ENCODE data around the gene ZNRF2.

The ZNRF2 gene

GRCh38 chr7:30353932-30354607 lies 69.7 kb downstream of the ZNRF2 start:
- no peak for DNase-seq (ENCODE audit: low read depth)
- no peak for TF ChIP-seq CTCF (conservative IDR thresholded peaks at IDR 0.05; ENCODE audit: low read depth, low read length)
- no peak overlapping the region for H3K4me3 ChIP-seq (ENCODE audit: low read length)

- TF ChIP-seq CTCF (conservative IDR thresholded peaks at IDR 0.05; ENCODE audit: low read depth, low read length), result no peak
- no peak overlapping the region for H3K4me3 ChIP-seq (ENCODE audit: low read length)
- no peak for DNase-seq (ENCODE audit: low read depth)
Measured at GRCh38 chr7:30354791-30355190, 70.4 kb downstream of the ZNRF2 start.

GRCh38 chr7:30359957-30360356 lies 75.6 kb downstream of the ZNRF2 start:
- no peak for TF ChIP-seq CTCF (conservative IDR thresholded peaks at IDR 0.05; ENCODE audit: low read depth, low read length)
- no peak overlapping the region for H3K4me3 ChIP-seq (ENCODE audit: low read length)

GRCh38 chr7:30363778-30364563 lies 79.6 kb downstream of the ZNRF2 start:
- no peak overlapping the region for H3K4me3 ChIP-seq (ENCODE audit: low read length)
- DNase-seq (ENCODE audit: low read depth), result no peak
- no peak for TF ChIP-seq CTCF (conservative IDR thresholded peaks at IDR 0.05; ENCODE audit: low read depth, low read length)

More at GRCh38 chr7:30359957-30360356, 75.6 kb downstream of the ZNRF2 start:
- DNase-seq (ENCODE audit: low read depth), result no peak

- H3K4me3 ChIP-seq (ENCODE audit: low read length), result no peak overlapping the region
- DNase-seq (ENCODE audit: low read depth), result no peak
- TF ChIP-seq CTCF (conservative IDR thresholded peaks at IDR 0.05; ENCODE audit: low read depth, low read length), result no peak
Measured at GRCh38 chr7:30364773-30365172, 80.4 kb downstream of the ZNRF2 start.

- no peak for DNase-seq (ENCODE audit: low read depth)
- no peak for TF ChIP-seq CTCF (conservative IDR thresholded peaks at IDR 0.05; ENCODE audit: low read depth, low read length)
- H3K4me3 ChIP-seq (ENCODE audit: low read length), result no peak overlapping the region
Measured at GRCh38 chr7:30365621-30366020, 81.2 kb downstream of the ZNRF2 start.

- DNase-seq (ENCODE audit: low read depth), result peak; percentile 33
- H3K4me3 ChIP-seq (ENCODE audit: low read length), result peak overlapping the region; percentile 10
- no peak for TF ChIP-seq CTCF (conservative IDR thresholded peaks at IDR 0.05; ENCODE audit: low read depth, low read length)
Measured at GRCh38 chr7:30366606-30367005, 82.2 kb downstream of the ZNRF2 start.

Data from retinal pigment epithelial cell (primary cell).